ENCODE results near the gene OAS3.

Gene OAS3

DNA sequence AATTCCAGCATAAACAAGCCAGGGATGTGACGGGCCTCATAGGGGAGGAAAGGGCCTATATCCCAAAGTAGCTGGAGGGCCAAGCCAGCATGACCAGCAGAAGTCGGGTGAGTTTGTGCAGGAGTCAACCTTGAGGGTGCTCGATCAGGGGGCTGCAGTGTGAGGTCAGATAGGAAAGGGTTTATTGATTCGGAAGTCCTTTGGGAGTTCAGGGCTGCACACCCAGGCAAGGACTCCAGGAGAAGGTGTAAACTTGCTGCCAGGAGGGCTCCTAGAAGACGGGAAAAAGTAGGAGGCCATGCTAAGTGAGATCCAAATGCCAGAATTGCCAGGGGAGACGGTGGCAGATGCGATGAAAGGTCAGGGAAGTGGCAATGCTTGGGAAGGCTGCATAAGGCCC, 36.6 kb downstream of the OAS3 start:
- TF ChIP-seq SP2 (tag by site-specific recombination; IDR thresholded peaks at IDR 0.05) (no peak), ZNF571 (tag by site-specific recombination; IDR thresholded peaks at IDR 0.05) (no peak), ZNF16 (tag by site-specific recombination; IDR thresholded peaks at IDR 0.05; ENCODE audit: low read depth) (no peak), ZNF548 (tag by site-specific recombination; IDR thresholded peaks at IDR 0.05) (no peak), ZNF610 (tag by site-specific recombination; IDR thresholded peaks at IDR 0.05; ENCODE audit: borderline replicate concordance) (no peak), ZNF473 (tag by site-specific recombination; IDR thresholded peaks at IDR 0.05) (no peak), ZNF660 (tag by site-specific recombination; IDR thresholded peaks at IDR 0.05) (no peak), ZNF335 (tag by site-specific recombination; conservative IDR thresholded peaks at IDR 0.05) (no peak), ZNF626 (tag by site-specific recombination; IDR thresholded peaks at IDR 0.05) (no peak), ZNF292 (tag by site-specific recombination; IDR thresholded peaks at IDR 0.05; ENCODE audit: borderline replicate concordance, low read depth) (no peak), ZNF830 (tag by site-specific recombination; IDR thresholded peaks at IDR 0.05; ENCODE audit: low read depth) (no peak), ZNF843 (tag by site-specific recombination; IDR thresholded peaks at IDR 0.05) (no peak), MZF1 (tag by site-specific recombination; IDR thresholded peaks at IDR 0.05; ENCODE audit: borderline replicate concordance) (no peak), PRDM1 (tag by site-specific recombination; IDR thresholded peaks at IDR 0.05) (no peak)
- TF ChIP-seq, protein P1, sequence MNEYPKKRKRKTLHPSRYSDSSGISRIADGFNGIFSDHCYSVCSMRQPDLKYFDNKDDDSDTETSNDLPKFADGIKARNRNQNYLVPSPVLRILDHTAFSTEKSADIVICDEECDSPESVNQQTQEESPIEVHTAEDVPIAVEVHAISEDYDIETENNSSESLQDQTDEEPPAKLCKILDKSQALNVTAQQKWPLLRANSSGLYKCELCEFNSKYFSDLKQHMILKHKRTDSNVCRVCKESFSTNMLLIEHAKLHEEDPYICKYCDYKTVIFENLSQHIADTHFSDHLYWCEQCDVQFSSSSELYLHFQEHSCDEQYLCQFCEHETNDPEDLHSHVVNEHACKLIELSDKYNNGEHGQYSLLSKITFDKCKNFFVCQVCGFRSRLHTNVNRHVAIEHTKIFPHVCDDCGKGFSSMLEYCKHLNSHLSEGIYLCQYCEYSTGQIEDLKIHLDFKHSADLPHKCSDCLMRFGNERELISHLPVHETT (tag by site-specific recombination; IDR thresholded peaks at IDR 0.05), result no peak
- TF ChIP-seq, protein P2, sequence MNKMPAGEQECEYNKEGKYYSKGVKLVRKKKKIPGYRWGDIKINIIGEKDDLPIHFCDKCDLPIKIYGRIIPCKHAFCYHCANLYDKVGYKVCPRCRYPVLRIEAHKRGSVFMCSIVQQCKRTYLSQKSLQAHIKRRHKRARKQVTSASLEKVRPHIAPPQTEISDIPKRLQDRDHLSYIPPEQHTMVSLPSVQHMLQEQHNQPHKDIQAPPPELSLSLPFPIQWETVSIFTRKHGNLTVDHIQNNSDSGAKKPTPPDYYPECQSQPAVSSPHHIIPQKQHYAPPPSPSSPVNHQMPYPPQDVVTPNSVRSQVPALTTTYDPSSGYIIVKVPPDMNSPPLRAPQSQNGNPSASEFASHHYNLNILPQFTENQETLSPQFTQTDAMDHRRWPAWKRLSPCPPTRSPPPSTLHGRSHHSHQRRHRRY (tag by site-specific recombination; IDR thresholded peaks at IDR 0.05), result no peak
- TF ChIP-seq, protein P3, sequence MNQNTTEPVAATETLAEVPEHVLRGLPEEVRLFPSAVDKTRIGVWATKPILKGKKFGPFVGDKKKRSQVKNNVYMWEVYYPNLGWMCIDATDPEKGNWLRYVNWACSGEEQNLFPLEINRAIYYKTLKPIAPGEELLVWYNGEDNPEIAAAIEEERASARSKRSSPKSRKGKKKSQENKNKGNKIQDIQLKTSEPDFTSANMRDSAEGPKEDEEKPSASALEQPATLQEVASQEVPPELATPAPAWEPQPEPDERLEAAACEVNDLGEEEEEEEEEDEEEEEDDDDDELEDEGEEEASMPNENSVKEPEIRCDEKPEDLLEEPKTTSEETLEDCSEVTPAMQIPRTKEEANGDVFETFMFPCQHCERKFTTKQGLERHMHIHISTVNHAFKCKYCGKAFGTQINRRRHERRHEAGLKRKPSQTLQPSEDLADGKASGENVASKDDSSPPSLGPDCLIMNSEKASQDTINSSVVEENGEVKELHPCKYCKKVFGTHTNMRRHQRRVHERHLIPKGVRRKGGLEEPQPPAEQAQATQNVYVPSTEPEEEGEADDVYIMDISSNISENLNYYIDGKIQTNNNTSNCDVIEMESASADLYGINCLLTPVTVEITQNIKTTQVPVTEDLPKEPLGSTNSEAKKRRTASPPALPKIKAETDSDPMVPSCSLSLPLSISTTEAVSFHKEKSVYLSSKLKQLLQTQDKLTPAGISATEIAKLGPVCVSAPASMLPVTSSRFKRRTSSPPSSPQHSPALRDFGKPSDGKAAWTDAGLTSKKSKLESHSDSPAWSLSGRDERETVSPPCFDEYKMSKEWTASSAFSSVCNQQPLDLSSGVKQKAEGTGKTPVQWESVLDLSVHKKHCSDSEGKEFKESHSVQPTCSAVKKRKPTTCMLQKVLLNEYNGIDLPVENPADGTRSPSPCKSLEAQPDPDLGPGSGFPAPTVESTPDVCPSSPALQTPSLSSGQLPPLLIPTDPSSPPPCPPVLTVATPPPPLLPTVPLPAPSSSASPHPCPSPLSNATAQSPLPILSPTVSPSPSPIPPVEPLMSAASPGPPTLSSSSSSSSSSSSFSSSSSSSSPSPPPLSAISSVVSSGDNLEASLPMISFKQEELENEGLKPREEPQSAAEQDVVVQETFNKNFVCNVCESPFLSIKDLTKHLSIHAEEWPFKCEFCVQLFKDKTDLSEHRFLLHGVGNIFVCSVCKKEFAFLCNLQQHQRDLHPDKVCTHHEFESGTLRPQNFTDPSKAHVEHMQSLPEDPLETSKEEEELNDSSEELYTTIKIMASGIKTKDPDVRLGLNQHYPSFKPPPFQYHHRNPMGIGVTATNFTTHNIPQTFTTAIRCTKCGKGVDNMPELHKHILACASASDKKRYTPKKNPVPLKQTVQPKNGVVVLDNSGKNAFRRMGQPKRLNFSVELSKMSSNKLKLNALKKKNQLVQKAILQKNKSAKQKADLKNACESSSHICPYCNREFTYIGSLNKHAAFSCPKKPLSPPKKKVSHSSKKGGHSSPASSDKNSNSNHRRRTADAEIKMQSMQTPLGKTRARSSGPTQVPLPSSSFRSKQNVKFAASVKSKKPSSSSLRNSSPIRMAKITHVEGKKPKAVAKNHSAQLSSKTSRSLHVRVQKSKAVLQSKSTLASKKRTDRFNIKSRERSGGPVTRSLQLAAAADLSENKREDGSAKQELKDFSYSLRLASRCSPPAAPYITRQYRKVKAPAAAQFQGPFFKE (tag by site-specific recombination; IDR thresholded peaks at IDR 0.05; ENCODE audit: borderline replicate concordance), result no peak
- TF ChIP-seq, protein P4, sequence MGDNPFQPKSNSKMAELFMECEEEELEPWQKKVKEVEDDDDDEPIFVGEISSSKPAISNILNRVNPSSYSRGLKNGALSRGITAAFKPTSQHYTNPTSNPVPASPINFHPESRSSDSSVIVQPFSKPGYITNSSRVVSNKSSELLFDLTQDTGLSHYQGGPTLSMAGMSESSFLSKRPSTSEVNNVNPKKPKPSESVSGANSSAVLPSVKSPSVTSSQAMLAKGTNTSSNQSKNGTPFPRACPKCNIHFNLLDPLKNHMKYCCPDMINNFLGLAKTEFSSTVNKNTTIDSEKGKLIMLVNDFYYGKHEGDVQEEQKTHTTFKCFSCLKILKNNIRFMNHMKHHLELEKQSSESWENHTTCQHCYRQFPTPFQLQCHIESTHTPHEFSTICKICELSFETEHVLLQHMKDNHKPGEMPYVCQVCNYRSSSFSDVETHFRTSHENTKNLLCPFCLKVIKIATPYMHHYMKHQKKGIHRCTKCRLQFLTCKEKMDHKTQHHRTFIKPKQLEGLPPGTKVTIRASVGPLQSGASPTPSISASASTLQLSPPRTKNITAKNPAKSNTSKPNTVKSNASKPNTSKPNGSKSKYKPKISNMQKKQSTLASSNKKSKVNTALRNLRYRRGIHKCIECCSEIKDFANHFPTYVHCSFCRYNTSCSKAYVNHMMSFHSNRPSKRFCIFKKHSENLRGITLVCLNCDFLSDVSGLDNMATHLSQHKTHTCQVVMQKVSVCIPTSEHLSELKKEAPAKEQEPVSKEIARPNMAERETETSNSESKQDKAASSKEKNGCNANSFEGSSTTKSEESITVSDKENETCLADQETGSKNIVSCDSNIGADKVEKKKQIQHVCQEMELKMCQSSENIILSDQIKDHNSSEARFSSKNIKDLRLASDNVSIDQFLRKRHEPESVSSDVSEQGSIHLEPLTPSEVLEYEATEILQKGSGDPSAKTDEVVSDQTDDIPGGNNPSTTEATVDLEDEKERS (tag by site-specific recombination; IDR thresholded peaks at IDR 0.05), result no peak
- TF ChIP-seq, protein P5, sequence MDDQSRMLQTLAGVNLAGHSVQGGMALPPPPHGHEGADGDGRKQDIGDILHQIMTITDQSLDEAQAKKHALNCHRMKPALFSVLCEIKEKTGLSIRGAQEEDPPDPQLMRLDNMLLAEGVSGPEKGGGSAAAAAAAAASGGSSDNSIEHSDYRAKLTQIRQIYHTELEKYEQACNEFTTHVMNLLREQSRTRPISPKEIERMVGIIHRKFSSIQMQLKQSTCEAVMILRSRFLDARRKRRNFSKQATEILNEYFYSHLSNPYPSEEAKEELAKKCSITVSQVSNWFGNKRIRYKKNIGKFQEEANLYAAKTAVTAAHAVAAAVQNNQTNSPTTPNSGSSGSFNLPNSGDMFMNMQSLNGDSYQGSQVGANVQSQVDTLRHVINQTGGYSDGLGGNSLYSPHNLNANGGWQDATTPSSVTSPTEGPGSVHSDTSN (CRISPR knock-in tag; IDR thresholded peaks at IDR 0.05), result no peak
- POLR2A ChIA-PET, result no interaction called here
- CTCF ChIA-PET, result interaction anchor here (0.7 to 0.8 kb wide), 2 partner anchors 17 to 969 kb away, joined by 4 to 5 read pairs; no protein-coding TSS in a partner anchor

More for the DNA sequence above, 36.6 kb downstream of the OAS3 start:
- Histone ChIP-seq H3K4me3 (ENCODE audit: low read depth, low read length) (no peak overlapping the region), H3K4me1 (ENCODE audit: control insufficient read depth, insufficient read depth, low read length) (no peaks in the 10 kb centered on the region), H3K9me3 (ENCODE audit: control insufficient read depth, insufficient read depth, low read depth, low read length) (no peaks in the 10 kb centered on the region), H3K36me3 (ENCODE audit: control insufficient read depth in 2 of 2, insufficient read depth in 1 of 2, low read length in 2 of 2) (peaks cover 0 to 2% of the 10 kb centered on the region in 2 experiments; a peak in 1 of 3 replicates), H3K27ac (ENCODE audit: extremely low read depth, low read depth, low read length) (no peak overlapping the region)
